OCI-LY1 (cell line): ENCODE measurements around the gene SUPT3H.

Experiments
- CTCF ChIP-seq: fragments of 200-600 bp; sonication (generic), shearing (Covaris generic); IDR thresholded peaks from 2 replicates; pipeline ENCODE4 v1.5.1; 2017; ENCODE audit warnings: mild to moderate bottlenecking, antibody characterized with exemption, low read length, moderate library complexity, mixed read lengths
- EZH2 ChIP-seq: fragments of 200-600 bp; sonication (generic), shearing (Covaris generic); IDR thresholded peaks from 2 replicates; pipeline ENCODE4 v1.8.0; 2017; ENCODE audit warnings: borderline replicate concordance, mixed run types, mild to moderate bottlenecking, antibody characterized with exemption, low read length, moderate library complexity, mixed read lengths

- TF ChIP-seq CTCF, result no peak
- no peak for TF ChIP-seq EZH2
These were observed 485.2 kb downstream of the SUPT3H start for GRCh38 chr6:44892579-44892978.
